Upper lobe of left lung (tissue), 4 donors: ENCODE data around the gene SPEM3.
"Not testable (repeated sequence)": the region's sequence is repeated elsewhere in the genome, so short reads cannot be mapped to it uniquely, and the experiment has no call there.

Experiments used
- EP300 ChIP-seq, 4 donors: sonication (generic); formaldehyde crosslinking; IDR thresholded peaks; one replicate each; pipeline ENCODE4 v1.5.1; 2017; ENCODE audit warnings: antibody characterized with exemption in 4 of 4, control low read depth in 2 of 4
- POLR2A ChIP-seq, 4 donors: fragments of 450-650 bp; IDR thresholded peaks; one replicate each; pipeline ENCODE4 v1.5.1; 2016 to 2017; ENCODE audit warnings: antibody characterized with exemption in 4 of 4, mild to moderate bottlenecking in 2 of 4
- POLR2AphosphoS5 ChIP-seq, 2 donors: sonication (generic); formaldehyde crosslinking; IDR thresholded peaks; one replicate each; pipeline ENCODE4 v1.5.1; 2017; ENCODE audit warnings: antibody characterized with exemption in 2 of 2
- TF ChIP-seq, protein P1 (sequence below), 6 experiments: fragments of 450-650 bp in 4 of 6; fragments of 200-600 bp in 2 of 6; sonication (generic) in 2 of 6; IDR thresholded peaks; one replicate each; pipeline ENCODE4 v1.5.1; 2016 to 2019; ENCODE audit warnings: antibody characterized with exemption in 6 of 6

DNA sequence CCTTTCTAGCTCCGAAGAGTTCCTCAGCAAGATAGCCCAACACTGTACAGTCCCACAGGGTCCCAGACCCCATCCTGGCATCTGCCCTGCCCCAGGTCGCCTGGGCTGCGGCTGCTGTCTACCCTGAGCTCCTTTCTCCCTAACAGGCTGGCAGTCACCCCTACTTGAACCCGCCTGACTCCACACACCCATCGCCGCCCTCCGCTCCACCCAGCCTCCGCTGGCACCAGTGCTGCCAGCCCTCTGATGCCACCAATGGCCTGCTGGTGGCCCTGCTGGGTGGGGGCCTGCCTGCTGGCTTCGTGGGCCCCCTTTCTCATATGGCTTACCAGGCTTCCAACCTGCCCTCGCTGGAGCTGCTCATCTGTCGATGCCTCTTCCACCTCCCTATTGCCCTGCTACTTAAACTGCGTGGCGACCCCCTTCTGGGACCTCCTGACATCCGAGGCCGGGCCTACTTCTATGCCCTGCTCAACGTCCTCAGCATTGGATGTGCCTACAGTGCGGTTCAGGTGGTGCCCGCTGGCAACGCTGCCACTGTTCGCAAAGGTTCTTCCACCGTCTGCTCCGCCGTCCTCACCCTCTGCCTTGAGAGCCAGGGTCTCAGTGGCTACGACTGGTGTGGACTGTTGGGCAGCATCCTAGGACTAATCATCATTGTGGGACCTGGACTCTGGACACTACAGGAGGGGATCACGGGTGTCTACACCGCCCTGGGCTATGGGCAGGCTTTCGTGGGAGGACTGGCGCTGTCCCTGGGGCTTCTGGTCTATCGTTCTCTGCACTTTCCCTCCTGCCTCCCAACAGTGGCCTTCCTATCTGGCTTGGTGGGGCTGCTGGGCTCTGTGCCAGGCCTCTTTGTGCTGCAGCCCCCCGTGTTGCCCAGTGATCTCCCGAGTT is 53.4 kb downstream of the SPEM3 start:
- TF ChIP-seq, protein P1, sequence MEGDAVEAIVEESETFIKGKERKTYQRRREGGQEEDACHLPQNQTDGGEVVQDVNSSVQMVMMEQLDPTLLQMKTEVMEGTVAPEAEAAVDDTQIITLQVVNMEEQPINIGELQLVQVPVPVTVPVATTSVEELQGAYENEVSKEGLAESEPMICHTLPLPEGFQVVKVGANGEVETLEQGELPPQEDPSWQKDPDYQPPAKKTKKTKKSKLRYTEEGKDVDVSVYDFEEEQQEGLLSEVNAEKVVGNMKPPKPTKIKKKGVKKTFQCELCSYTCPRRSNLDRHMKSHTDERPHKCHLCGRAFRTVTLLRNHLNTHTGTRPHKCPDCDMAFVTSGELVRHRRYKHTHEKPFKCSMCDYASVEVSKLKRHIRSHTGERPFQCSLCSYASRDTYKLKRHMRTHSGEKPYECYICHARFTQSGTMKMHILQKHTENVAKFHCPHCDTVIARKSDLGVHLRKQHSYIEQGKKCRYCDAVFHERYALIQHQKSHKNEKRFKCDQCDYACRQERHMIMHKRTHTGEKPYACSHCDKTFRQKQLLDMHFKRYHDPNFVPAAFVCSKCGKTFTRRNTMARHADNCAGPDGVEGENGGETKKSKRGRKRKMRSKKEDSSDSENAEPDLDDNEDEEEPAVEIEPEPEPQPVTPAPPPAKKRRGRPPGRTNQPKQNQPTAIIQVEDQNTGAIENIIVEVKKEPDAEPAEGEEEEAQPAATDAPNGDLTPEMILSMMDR (IDR thresholded peaks at IDR 0.05), result not testable (repeated sequence)
- not testable (repeated sequence) for TF ChIP-seq POLR2A, EP300, POLR2AphosphoS5 (IDR thresholded peaks at IDR 0.05)
